Kidney tubule cell (primary cell): ENCODE results near the gene ADCY2.
A peak's percentile ranks its signal among the peaks of the same experiment; 100 is the strongest.

Experiments used
- DNase-seq: peaks from one replicate; pipeline ENCODE4 v3.0.0-alpha.2; 2018; ENCODE audit warnings: low spot score

ADCY2 gene

DNA sequence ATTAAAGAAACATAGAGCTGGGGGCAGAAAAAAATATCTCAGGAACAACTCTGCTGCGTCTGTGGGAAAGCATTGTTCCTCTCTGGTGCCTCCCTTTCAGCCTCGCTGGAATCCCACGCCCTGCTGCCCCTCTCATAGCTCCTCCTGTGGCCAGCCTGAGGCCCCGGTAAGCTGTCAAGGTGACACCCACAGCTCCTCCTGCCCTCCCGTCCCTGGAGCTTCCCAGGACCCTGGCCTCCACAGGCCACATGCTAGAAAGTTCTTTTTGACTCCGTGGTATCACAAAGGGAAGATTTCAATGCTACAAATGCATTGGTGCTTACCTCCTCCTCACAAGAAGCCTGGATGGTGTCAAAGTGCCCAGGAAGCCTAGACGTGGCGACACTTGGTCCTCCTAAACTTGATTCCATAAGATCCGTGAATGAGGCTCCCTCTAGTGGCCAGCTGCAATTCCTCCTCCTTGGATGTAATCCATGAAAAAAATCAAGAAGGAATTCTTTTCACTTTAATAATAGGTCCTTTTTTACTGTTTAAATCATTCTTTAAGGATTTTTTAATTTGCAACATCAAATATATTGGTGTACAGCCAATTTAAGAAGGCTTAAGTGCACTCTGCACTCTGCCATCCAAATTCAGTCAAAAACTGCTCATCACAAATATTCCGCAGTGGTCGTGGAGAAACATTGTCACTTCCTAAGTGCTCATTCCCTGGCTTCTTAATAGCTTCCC, 350.1 kb downstream of the ADCY2 start:
- DNase-seq = peak; percentile 68

DNA sequence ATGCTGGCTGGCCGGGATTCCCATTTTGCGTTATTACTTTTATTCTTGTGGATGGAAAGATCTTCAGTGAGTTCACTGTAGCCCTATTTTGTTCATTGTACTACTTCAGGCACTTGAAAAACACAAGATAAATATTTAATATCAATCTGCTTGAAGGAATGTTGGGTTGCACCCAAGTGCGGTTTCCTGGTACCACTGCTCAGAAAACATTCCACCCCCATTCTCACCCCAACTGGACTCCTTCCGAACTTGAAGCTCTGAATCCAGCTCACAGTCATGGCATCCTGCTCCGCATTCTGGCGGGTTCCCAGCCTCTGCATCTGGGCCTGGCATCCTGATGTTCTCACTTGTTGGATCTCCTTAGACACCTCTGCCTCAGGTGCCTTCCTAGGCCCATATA, 351.8 kb downstream of the ADCY2 start:
- no peak for DNase-seq

DNA sequence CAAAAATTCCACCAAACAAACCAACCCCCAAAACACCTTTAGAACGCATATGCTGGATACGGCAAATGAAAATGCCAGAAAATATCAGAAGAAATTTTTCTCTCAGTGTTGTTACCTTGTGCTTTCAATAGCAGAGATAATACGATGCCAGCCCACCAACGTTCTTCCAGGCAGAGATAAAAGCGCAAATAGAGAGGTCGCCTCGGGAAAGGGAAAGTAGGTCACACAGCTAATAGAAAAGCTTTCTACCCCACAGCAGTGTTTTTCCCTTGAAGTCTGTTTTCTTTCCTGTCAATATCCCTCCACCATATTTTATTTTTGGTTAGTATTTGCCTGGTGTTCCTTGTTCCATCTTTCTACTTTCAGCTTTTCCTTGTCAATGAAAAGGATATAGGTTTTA, 353.7 kb downstream of the ADCY2 start:
- DNase-seq = no peak

DNA sequence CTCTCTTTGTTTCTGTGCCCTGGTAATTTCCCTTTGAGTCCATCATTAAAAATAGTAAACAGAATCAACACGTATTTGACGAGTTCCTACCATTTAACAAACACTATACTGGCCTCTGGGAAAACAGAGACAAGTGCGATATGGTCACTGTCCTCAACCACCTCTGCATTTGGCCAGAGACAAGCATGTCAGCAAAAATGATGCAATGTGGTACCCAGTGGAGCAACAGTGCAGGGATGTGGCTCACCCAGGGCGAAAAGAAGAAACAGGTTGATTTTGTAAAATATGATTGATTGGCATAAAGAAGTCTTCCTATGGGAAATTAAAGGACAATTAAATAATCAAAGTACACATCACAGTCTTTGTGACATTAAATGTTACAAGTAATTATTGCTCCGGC, 355.9 kb downstream of the ADCY2 start:
- DNase-seq = no peak

DNA sequence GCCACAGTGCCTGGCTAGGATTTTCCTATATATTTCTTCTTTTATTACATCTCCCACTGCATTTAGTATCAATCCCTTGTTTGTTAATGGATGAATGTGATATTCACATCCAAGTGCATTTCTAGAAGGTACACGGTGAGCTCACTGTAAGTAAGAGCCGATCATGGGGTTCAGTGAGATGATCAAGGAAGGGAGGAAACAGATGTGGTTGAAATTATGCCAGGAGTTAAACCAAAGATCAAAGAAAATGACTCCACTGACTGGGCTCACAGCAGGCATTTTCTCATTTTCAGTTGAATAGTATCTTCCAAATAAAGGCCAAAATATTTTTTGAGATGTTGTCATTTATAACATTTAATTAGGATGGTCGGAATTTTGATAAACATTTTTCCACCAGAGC, 357.2 kb downstream of the ADCY2 start:
- no peak for DNase-seq

DNA sequence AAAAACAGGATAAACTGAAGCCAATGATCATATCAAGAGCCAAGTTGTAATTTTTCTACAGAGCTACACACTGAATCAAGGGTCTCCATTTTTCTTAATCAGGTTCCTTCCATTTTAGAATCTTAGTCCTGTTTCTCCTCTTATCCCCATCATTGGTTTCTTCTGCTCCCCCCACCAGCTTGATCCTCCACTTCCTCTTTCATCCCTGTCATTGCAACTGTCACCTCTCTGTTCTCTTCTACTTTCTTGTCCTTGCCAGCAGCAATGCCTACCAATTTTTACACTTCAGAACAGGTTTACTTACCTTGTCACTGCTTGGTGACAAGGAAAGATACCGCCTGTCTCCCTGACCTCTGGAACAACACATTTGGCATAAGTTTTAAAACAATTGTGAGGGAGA, 357.7 kb downstream of the ADCY2 start:
- no peak for DNase-seq

DNA sequence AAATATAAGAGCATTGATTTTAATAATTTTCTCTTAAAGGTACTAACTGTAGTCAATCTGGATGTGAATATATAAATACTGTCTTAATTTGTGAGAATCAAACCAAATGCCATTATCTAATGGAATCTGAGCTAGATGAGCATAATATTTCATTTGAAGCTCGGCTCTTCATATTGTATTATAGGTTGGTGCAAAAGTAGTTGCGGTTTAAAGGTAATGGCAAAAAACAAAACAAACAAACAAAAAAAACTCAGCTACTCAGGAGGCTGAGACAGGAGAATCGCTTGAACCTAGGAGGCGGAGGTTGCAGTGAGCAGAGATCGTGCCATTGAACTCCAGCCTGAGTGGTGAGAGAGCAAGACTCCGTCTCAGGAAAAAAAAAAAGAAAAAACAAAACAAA, 358.6 kb downstream of the ADCY2 start:
- DNase-seq = no peak

DNA sequence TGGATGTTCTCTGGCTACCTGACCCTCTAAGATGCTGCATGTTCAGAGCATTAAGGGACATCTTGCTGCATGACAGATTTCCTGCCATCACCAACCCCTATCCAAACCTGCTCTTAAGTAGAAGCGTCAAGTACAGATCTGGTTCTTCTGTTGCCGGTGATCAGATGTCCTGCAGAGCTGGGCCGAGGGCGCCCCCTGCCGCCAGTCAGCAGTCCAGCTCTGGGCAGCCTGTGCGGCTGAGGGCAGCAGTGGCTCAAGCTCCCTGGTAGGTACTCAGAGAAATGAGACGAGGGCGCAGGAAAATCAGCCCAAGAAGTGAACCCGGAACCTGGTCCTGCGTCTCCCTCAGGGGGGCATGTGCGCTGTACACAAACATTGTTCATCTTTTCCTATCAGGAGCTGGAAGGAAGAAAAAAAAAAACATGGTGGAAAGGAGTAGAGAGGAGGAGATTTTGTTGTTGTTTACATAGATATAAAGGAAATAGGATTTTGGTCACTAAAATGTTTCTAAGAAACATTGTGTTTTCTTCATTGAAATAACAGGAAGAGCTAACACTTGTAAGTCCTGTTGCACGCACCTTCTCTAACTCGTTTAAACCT, 359.2 kb downstream of the ADCY2 start:
- DNase-seq = peak; percentile 69

DNA sequence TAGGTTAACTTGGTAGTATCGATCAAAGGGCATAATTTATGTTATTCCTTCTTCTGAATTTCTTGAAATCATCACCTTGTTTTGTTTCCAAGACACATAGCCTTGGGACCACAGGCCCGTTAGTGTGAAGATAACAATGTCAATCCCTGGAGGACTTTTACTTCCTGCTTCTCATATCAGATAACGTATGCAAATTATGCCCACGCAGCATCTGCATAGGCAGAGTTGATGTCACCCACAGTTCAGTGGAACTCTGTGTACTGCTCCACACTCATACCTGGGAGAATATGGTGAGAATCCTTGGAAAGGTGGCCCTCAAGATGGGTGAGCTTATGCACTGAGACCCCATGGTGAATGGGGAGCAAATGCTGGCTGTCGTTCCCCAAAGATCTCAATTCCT, 360.0 kb downstream of the ADCY2 start:
- DNase-seq = no peak

DNA sequence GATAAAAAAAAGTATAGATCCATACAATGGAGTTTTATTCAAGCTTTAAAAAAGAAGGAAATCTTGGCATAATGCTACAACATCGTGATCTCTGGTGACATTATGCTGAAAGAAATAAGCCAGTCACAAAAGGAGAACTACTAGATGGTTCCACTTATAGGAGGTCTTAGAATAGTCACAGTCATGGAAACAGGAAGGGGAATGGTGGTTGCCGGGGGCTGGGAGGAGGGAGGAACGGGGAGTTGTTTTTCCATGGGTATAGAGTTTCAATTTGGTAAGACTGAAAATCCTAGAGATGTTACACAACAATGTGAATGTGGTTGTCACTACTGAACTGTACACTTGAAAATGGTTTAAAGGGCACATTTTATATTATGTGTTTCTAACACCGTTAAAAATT, 360.5 kb downstream of the ADCY2 start:
- no peak for DNase-seq

DNA sequence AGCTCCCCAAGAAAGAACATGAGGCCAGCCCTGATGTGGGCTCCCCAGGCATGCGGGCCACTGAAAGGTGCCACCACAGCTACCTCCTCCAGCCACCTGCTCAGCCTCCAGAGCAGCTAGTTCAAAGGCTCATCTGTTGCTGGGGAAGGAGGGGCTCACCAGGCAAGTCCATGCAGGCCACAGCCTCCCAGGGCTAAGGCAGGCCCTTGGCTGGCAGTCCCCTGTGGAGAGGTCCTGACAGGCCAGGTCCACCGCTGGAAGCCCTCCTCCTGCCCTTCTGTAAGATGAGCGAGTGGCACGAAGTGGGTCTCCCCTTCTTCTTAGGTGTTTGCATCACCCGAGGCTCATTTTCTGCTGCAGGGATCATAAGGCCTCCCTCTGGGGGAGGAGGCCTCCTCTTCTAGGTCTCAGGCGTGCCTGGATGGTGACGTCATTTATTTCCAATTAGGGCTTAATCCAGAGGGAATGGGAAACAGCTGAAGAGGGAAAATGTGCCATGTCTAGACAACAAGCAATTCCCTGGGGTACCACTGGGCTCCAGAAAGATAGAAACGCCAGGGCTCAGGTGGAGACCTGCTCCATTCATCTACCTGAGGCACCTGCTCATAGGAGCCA, 363.4 kb downstream of the ADCY2 start:
- DNase-seq = peak; percentile 25

DNA sequence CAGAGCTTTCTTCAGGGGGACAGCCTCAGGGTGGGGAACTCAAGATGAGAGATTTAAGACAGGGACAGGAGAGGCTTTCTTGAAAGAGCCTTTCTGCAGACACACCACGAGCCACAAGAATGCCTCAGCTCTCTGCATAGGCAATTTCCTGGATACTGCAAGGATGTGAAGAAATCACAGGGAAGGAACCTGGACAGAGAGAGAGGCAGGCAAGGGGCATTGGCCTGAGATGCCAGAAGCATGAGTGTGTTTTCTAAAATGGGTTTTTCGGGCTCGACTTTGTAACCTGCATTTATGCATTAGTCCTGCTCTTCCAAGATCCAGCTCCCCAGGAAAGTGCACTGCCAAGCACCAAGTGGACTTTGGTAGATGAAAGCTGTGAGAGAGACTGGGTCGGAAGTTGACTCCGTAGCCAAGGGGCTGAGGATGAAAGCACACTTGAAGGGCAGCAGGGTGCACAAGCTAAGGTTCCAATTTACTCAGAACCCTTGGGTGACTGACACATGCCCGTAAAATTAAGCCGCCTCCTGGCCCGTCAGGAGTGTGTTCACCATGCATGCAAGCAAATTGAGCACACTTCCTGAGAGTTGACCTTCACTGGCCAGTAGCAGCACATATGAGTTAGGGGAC, 364.1 kb downstream of the ADCY2 start:
- peak; percentile 64 for DNase-seq

DNA sequence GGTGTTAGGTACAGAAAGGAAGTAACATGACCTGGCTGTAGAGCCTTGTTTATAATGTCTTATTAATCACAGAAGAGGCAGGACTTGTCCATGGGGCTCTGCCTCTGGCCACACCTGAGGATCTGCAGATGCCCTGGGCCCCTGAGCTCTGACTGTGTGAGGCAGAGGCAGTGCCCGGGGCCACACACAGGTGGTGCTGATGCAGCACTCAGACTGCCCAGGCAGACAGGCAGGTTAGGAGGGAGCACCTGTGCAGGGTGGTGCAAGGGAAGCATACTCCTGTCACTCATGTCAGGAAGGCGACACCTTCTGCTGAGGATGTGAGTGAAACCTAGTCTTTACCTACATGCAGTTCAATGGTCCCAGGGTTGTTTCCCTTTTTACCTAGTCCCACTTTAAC, 366.3 kb downstream of the ADCY2 start:
- peak; percentile 9 for DNase-seq

DNA sequence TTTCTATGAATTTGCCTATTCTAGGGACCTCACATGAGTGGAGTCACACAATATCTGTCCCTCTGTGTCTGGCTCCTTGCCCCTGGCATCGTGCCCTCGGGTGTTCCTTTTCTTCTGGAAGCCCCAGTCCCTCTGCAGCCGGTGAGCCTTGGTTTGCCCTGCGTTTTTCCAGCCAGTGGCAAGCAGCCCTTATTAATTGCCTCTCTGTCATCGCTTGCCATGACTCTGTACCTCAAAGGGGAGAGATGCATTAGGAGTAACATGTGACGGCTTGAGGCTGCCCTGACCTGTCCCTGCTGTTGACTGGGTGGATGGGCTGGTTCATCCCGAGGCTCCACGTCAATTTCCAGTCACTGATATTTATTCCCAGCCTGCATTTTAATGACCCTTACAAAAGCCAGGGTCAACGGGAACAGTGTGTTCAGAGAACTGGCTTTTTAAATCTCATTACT, 367.7 kb downstream of the ADCY2 start:
- no peak for DNase-seq

DNA sequence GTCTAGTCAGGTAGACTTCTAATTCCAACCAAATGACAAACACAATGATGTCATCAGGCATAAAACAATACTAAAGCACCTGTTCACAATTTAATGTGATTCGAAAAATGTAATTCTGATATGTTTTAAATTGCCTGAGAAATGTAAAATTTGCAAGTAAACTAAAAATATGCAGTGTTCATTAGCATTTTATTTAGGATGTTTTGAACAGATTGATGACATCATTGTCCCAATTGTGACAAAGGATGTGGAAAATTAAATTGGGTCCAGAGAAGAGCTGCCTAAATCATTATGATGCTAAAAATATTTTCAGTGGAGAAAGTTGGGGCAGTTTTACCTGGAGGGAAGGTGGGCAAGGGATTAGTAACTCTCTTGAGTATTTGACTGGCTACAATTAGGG, 368.5 kb downstream of the ADCY2 start:
- no peak for DNase-seq

DNA sequence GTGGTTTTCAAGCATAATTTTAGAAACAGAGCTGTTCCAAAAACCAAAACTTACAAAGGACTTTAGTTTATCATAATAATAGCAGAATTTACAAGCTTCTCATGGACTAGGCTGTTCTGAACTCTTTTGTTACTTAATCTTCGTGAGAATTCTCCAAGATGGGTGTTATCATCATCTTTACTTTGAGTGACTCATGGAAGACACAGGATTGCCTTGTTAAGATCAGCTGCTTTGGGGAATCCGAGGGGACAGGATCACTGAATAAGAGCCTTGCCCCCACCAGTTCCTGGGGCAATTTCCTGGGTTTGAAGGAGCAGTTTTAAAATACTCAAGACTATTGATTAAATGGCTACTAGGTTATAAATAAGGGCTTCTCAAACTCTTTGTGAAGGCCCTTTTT, 374.5 kb downstream of the ADCY2 start:
- DNase-seq = no peak

DNA sequence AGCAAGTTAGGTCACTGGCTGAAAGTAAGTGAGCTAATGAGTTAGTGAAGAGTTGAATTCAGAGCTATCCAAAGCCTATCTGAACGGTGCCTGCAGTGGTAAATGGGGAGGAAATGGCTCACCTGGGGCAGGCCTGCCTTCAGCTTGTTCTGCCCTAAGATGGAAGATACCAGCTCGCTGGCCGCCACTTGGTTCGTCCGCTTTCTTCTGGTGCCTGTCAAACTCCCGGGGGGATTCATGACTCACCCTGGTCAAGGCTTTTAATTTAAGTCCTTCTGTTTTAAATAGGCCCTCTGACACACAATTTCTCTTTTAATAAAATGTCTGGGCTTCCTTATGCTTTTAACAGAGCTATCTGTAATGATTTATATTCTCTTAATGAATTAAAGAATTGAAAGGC, 376.2 kb downstream of the ADCY2 start:
- no peak for DNase-seq

DNA sequence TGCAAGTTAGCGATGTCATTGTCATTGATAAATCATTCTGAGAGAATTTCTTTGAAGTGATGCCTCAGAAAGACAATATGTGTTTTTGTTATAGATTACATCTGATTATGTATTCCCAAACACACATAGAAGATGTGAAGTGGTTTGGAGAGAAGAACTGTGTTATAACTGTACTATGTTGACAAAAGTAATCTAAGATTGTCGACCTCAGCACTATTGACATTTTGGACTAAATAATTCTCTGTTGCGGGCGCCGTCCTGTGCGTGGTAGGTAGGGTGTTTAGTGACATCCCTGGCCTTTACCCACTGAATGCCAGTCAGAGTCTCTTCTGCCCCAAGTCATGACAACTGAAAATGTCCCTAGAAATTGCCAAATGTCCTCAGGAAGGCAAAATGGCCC, 377.2 kb downstream of the ADCY2 start:
- no peak for DNase-seq

DNA sequence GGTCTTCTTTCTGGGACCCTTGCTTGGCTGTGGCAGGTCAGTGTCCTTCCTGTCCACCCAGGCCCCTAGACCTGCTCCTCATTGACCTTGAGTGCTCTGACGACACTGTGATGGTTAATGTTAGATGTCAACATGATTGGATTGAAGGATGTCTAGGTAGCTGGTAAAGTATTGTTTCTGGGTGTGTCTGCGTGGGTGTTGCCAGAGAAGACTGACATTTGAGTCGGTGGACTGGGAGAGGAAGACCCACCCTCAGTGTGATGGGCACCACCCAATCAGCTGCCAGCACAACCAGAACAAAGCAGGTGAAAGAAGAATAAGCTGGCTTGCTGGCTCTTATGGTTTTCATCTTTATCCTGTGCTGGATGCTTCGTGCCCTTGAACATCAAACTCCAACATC, 380.5 kb downstream of the ADCY2 start:
- no peak for DNase-seq

DNA sequence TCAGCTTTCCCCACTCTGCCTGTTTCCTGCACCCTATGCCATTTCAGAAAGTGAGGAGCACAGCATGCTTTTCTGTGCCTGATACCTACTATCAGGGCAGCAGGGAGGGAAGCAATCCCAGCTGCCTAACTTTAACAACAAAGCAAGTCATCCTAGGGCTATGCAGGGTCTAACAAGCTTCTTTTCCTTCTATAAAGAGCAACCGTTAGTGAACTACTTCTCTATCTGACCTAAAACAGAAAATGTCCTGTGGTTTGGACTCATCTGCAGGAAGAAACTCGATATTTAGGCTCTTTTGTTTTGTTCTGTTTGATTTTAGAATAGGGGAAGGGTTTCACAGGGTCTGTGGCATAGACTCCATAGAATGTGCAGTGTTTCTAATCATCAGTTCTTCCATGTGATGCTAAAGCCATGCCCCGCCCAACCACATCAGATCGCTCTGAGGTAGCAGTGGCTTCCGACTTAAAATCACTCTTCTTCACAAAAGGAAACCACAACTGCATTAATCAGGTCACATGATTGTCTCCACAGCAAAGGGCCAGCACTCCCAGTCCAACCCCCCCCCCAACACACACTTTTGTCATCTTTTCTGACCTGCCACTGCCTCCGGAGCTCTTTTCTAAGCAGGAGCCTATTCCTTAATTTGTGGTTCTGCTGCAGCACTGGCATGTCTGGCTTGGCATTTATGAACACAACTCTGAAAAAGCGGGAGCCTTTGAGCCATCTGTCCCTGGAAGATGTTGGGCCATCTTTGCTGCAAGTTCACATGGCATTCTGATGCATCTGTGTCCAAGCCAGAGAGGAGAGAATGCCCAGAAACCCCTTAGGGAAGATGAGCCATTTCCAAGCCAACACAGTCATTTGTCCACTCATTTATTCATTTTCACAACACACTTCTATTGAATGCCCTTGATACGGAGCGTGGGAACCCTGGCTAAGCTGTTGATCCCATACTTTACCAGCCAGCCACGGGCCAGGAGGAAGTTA, 383.4 kb downstream of the ADCY2 start:
- DNase-seq = no peak

DNA sequence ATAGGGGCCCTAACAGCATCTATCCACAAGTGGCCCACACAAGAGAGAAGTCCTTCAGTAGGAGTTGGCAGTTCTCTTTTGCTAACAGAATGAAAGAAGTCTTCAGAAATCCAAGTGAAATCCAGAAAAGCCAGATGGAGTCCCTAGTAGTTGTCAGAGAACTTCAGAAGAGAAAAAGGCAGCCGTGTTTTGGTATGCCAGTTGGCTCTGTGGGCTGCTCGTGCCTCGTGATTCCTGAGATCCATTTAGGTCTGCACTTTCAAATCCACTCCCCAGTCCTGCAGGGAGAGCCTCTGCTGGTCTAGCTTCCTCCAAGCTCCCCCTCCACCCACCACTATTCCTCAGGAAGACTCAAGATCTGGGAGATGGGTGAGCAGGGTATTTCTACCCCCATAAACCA, 386.0 kb downstream of the ADCY2 start:
- no peak for DNase-seq
